GM20000 (cell line): ENCODE results near the gene GLYATL3.
"Not testable (repeated sequence)": the region's sequence is repeated elsewhere in the genome, so short reads cannot be mapped to it uniquely, and the experiment has no call there.

Experiments
- DNase-seq: peaks from one replicate; pipeline ENCODE4 v3.0.0; 2012; ENCODE audit warnings: low spot score
- TF ChIP-seq, protein P1 (sequence below): IDR thresholded peaks from 2 replicates; pipeline ENCODE4 v1.5.1; 2012; ENCODE audit warnings: mild to moderate bottlenecking, control low read depth; ENCODE audit errors: extremely low read depth, missing control alignments

The GLYATL3 gene

GRCh38 chr6:49463612-49463967 lies 36.1 kb upstream of the GLYATL3 start:
- TF ChIP-seq, protein P1, sequence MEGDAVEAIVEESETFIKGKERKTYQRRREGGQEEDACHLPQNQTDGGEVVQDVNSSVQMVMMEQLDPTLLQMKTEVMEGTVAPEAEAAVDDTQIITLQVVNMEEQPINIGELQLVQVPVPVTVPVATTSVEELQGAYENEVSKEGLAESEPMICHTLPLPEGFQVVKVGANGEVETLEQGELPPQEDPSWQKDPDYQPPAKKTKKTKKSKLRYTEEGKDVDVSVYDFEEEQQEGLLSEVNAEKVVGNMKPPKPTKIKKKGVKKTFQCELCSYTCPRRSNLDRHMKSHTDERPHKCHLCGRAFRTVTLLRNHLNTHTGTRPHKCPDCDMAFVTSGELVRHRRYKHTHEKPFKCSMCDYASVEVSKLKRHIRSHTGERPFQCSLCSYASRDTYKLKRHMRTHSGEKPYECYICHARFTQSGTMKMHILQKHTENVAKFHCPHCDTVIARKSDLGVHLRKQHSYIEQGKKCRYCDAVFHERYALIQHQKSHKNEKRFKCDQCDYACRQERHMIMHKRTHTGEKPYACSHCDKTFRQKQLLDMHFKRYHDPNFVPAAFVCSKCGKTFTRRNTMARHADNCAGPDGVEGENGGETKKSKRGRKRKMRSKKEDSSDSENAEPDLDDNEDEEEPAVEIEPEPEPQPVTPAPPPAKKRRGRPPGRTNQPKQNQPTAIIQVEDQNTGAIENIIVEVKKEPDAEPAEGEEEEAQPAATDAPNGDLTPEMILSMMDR, result no peak
- no peak for DNase-seq

DNA sequence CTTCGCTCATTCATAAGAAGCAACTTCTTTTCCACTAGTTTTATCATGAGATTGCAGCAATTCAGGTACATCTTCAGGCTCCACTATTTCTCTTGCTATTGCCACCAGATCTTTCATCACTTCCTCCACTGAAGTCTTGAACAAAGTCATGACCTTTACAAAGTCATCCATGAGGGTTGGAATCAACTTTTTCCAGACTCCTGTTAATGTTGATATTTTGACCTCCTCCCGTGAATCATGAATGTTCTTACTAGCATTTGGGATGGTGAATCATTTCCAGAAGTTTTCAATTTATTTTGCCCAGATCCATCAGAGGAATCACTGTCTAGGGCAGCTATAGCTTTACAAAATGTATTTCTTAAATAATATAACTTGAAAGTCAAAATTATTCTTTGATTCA lies 35.0 kb upstream of the GLYATL3 start:
- no peak for DNase-seq
- TF ChIP-seq, protein P1, result no peak

DNA sequence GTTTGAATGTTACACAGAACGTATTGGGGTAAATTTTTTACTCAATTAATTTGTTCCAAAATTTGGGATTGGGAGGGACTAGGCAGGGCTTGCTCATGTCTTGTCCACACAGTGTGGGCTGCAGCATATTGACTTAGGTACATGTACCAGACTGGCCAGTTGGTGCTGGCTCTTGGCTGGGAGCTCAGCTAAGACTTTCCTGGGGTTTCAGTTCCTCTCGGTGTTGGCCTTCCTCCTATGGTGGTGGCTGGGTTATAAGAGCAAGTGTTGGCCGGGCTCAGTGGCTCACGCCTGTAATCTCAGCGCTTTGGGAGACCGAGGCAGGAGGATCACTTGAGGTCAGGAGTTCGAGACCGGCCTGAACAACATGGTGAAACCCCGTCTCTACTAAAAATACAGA lies 31.7 kb upstream of the GLYATL3 start:
- DNase-seq, result no peak
- TF ChIP-seq, protein P1, result no peak

DNA sequence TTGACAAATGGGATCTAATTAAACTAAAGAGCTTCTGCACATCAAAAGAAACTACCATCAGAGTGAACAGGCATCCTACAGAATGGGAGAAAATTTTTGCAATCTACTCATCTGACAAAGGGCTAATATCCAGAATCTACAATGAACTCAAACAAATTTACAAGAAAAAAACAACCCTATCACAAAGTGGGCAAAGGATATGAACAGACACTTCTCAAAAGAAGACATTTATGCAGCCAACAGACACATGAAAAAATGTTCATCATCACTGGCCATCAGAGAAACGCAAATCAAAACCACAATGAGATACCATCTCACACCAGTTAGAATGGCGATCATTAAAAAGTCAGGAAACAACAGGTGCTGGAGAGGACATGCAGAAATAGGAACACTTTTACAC lies 23.2 kb upstream of the GLYATL3 start:
- not testable (repeated sequence) for DNase-seq

GRCh38 chr6:49479308-49479970 lies 20.3 kb upstream of the GLYATL3 start:
- DNase-seq, result no peak

DNA sequence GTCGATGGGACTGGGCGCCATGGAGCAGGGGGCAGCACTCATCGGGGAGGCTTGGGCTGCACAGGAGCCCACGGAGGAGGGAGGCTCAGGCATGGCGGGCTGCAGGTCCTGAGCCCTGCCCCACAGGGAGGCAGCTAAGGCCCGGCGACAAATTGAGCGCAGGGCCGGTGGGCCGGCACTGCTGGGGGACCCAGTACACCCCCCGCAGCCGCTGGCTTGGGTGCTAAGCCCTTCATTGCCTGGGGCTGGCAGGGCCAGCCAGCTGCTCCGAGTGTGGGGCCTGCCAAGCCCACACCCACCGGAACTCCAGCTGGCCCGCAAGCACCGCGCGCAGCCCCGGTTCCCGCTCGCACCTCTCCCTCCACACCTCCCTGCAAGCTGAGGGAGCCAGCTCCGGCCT lies 17.9 kb upstream of the GLYATL3 start:
- DNase-seq, result not testable (repeated sequence)

More at GRCh38 chr6:49479308-49479970, 20.3 kb upstream of the GLYATL3 start:
- TF ChIP-seq, protein P1, result no peak

GRCh38 chr6:49483380-49483779 lies 16.3 kb upstream of the GLYATL3 start:
- DNase-seq, result not testable (repeated sequence)

GRCh38 chr6:49490633-49491032 lies 9.1 kb upstream of the GLYATL3 start:
- no peak for DNase-seq
- TF ChIP-seq, protein P1, result no peak

GRCh38 chr6:49497304-49497703 lies 2.4 kb upstream of the GLYATL3 start:
- TF ChIP-seq, protein P1, result no peak
- DNase-seq, result no peak
